HG03108 (cell line): Measurements from ENCODE around the gene CD81.

Experiments used
- ATAC-seq: cut with Tn5 transposase; IDR thresholded peaks from one replicate; pipeline ENCODE4 v1.9.1; 2021; ENCODE audit warnings: moderate library complexity; ENCODE audit not compliant: unreplicated experiment

CD81 gene

DNA sequence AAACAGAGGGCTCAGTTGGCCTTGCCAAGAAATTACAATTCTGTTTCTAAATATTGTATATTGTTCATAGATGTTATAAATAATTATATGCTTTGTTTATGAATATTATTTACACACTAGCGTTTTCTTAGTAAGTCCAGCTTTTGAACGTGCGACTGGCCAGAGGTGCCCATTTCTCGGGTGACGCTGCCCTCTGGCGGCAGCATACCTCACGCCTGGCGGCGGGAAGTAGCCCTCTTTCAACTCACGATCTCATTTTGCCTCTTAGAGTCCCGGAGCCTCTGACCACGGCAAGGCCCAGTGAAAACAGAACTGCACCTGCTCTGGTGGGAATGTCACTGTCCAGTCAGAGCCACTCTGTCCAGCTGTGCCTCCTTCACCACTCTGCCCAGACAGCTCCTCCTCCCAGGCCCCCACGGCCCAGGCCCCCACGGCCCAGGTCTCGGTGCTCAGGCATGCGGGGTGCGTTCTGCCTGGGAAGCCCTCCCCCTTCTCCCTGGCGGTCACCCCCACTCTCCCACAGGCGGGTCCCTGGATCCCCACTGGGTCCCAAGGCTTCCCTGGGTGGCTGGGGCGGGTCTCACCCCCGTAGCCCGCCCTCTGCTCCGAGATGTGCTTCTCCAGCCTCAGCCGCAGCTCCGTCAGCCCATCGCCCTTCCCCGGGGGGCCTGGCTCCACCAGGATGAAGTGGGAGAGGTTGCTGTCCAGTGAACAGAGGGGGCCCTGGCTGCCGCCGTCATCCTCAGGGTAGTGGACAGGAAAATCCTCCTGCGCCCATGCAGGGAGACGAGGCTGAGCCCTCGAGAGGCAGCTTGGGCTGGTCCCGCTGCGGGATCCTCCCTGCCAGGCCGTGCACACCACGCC is 42.8 kb downstream of the CD81 start:
- no peak for ATAC-seq

DNA sequence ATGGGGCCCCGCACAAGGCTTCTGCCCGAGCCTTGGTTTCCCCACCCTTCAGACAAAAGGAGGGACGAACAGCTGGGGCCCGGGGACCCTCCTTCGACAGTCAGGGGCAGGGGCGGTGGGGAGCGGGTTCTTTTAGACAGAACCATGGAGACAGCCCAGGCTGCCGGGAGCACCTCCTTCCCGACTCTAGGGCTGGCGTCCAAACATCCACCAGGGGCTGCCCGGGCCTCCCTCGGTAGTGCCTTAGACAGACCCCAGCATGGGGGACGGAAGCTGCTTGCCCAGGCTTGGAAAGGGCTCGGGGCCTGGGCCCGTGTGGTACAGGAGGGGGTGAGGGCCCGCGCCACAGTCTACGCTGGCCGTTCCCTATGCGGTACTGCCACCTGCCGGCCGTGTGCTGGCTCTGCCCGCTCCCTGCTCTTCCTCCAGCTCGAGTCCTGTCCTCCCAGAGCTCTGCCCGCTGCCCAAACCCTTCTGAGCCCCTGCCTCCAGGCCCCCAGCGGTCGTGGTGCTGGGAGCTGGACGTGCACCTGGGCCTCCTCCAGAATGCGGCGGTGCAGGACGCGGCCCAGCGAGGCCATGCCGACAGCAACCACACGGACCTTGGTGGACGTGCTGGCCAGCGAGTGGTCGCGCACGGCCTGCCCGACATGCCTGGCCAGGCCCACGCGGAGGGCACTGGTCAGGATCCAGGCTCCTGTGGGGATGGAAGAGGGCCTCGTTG is 43.6 kb downstream of the CD81 start:
- peak; percentile 52 for ATAC-seq

- no peak for ATAC-seq
Measured at GRCh38 chr11:2421226-2421994, 44.3 kb downstream of the CD81 start.

GRCh38 chr11:2421996-2422395 is 44.9 kb downstream of the CD81 start:
- no peak for ATAC-seq

DNA sequence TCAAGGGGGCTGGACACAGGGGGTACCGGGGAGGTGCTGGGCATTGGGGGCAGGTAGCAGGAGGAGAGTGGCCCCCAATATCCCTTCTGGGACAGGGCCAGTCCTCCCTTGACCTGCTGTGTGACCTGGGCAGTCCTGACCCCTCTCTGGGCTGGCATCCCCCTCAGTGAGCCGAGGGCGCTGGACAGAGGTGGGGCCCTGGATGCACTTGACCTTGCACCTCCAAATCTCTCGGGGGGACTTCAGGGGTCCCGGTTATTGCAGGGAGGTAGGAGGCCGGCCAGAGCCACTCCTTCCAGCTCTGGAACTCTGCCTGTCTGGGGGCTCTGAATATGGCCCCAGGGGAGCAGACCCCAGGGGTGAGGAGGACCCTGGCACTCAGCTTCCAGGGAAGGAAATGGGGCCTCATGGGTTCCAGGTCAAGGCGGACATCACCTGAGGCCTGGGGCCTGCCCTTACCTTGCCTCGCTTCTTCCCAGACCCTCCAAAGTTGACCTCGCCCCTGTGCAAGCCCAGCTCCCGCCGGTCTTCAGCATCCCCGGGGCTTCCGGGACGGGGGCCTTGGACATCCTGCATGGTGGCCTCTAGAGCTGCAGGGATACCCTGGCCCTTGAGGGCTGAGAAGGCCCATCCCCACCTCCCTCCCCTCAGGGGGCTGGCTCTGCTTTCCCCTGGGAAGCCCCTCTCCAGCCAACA is 45.5 kb downstream of the CD81 start:
- no peak for ATAC-seq

DNA sequence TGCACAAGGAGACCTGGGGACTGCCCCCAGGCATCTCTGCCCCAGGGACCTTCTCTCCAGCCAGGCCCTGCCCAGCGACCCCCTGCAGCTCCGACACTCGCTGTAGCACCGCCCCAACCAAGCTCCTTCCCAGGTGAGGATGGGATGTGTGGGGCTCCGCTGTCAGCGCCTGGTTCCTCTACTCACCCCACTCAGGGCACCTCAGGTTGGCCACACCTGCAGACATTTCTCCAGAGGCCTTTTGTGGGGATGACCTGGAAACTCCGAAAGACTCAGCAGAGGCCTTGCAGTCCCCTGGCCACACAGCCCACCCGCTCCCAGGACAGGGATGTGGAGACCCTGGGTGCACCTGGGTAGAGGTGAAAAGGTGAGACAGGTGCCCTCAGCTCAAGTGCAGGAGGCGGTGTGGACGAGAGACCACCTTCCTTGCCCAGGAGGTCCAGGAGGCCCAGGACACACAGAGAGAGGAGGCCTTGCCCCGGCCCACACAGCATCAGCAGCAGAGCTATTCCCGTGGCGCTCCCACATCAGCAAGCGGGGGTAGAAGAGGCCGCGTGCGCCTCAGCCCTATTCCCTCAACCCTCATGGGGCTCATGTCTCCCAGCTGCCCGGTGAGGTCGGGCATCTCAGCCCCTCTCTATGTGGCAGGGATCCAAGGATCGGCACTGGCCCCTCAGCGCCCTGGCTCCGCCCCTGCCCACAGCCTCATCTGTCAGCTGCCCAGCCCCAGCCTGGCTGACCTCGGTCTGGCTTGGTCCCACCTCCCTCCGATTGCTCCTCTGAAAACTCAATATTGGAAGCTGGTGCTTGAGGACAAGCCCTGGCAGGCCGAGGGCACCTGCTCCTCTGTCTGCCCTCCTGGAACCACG is 46.3 kb downstream of the CD81 start:
- ATAC-seq, result no peak

DNA sequence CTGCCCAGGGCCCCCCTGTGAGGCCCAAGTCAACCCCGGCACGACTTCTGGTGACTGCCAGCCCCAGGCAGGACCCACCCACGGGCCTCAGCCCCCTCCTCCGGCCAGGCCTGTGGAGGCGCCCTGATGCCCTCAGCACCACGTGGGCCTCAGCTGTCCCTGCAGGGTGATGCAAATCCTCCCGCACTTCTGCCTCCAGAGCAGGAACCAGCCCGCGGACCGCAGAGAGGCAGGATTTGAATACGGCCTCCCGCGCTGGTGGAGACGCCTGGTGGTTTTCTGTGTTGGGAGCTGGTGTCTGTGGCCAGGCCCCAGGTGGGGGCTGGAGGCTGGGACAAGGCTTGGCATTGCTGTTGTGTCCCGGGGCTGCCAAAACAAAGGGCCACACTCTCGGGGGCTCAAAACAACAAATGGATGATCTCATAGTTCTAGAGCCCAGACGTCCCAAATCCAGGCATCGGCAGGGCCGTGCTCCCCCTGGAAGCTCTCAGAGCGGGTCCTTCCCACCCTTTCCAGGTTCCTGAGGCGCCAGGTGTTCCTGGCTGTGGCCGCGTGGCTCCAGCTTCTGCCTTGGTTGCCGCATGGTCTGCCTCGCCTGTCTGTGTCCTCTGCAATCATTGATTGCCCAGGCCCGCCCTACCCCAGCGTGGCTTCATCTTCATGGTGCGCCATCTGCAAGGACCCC is 47.8 kb downstream of the CD81 start:
- ATAC-seq, result no peak

GRCh38 chr11:2425506-2425905 is 48.4 kb downstream of the CD81 start:
- ATAC-seq, result no peak

GRCh38 chr11:2426221-2426620 is 49.1 kb downstream of the CD81 start:
- no peak for ATAC-seq

- no peak for ATAC-seq
Measured at GRCh38 chr11:2426826-2427521, 49.9 kb downstream of the CD81 start.

DNA sequence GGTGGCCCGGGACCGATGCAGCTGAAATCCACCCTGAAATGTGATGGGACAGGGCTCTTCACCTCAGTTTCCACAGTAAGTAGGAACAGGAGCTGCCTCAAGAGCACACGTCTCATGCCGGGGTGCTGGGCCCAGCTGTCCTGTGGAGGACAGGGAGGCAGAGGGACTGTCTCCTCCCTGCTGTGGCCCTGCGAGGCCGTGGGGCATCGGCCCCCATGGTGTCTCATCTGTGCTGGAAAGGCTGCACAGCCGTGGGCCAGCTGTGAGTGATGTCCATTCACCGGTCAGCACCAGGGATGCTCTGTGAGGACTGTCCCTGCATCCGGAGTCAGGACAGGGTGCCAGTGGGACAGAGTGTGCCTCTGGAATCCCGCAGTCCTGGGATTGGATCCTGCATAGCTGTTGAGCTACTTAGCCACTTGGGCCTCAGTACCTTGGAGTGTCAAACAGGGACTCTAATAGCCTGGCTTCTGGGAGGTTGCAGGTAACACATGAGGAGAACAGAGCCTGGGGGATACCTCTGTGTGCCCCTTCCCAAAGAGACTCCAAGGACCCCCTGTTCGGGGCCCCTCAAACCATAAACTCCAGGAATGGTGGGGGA is 50.7 kb downstream of the CD81 start:
- no peak for ATAC-seq

- ATAC-seq, result no peak
Measured at GRCh38 chr11:2428322-2428795, 51.2 kb downstream of the CD81 start.

- ATAC-seq, result no peak
Measured at GRCh38 chr11:2431395-2431794, 54.3 kb downstream of the CD81 start.

GRCh38 chr11:2432171-2432621 is 55.1 kb downstream of the CD81 start:
- ATAC-seq, result no peak

DNA sequence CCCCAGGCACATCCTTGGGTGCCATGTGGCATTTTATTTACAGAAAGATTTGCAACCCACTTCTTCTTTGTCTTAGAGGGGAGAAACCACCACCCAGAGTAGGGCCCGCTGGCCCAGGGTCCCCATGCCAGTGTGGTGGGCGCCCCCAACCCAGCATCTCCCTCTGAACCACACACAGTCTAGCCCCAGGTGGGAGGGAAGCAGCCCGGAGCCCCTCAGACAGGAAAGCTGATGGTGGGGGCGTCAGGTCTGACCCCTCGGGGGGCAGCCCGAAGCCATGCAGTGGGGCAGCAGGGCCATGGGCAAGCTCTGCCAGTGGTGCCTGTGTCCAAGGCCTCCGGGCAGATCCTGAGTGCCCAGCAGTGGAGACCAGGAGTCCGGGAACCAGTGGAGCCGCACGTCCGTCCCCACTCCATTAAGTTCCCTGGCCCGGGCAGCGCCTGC is 55.5 kb downstream of the CD81 start:
- no peak for ATAC-seq

DNA sequence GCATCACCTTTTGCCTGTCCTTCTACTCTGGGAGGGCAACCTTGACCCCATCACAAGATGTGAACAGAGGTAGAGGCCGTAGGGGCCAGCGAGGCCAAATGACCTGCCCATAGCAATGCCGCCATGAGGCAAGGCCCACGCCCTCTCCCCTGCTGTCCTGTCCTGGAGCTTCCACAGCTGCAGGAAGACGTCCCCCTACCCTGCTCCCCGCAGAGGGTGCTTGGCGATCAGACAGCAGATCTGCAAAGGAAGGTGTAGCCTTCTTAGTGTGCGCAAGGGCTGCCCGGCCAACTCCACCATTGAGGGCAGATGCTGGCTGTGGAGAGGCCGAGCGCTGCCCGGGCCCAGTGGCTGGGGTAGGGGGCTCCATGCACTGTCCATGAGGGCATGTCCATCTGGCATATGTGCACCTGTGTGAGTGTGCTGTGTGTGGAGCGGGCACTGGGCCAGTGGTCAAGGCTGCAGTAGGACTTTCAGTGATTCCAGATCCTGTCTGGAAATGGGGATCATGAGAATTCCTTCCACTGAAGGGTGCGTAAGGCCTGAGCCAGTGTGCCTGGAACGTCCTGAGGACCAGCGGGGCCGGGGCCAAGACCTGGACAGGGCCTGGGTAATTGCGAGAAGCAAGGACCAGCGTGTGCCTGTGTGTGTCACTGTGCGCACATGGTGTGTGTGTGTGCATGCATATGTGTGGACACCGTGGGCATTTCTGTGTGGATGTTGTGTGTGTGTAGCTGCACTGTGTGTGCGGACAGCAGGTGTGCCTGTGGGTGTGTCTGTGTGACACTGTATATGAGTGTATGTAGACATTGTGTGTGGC is 56.2 kb downstream of the CD81 start:
- no peak for ATAC-seq

GRCh38 chr11:2434008-2434407 is 56.9 kb downstream of the CD81 start:
- no peak for ATAC-seq
